Osteocyte (in vitro differentiated cells): Measurements from ENCODE around the gene CATSPERE. TPM values are rescaled to one million over a fixed set of nuclear protein-coding genes. Genes with fewer than 3 reads are reported as not detected.
"Not testable (repeated sequence)": the region's sequence is repeated elsewhere in the genome, so short reads cannot be mapped to it uniquely, and the experiment has no call there.

Source experiments
- DNase-seq: peaks from one replicate; pipeline ENCODE4 v3.0.0; 2021; ENCODE audit warnings: mixed read lengths; ENCODE audit not compliant: unreplicated experiment; ENCODE audit errors: extremely low spot score
- H3K27ac Mint-ChIP-seq: one replicate; pipeline ENCODE4 v1.8.0; 2021; ENCODE audit warnings: mild to moderate bottlenecking, mixed read lengths; ENCODE audit not compliant: unreplicated experiment
- H3K27me3 Mint-ChIP-seq: one replicate; pipeline ENCODE4 v1.8.0; 2021; ENCODE audit warnings: mixed read lengths; ENCODE audit not compliant: unreplicated experiment
- H3K36me3 Mint-ChIP-seq: one replicate; pipeline ENCODE4 v1.8.0; 2021; ENCODE audit warnings: mixed read lengths; ENCODE audit not compliant: unreplicated experiment
- H3K4me1 Mint-ChIP-seq: one replicate; pipeline ENCODE4 v1.8.0; 2021; ENCODE audit warnings: mixed read lengths; ENCODE audit not compliant: unreplicated experiment
- H3K4me3 Mint-ChIP-seq: one replicate; pipeline ENCODE4 v1.8.0; 2021; ENCODE audit warnings: mild to moderate bottlenecking, moderate library complexity, mixed read lengths; ENCODE audit not compliant: unreplicated experiment
- H3K9me3 Mint-ChIP-seq: one replicate; pipeline ENCODE4 v1.8.0; 2021; ENCODE audit warnings: mixed read lengths; ENCODE audit not compliant: unreplicated experiment
- CTCF ChIP-seq: fragments of 200-600 bp; sonication (generic); IDR thresholded peaks from 2 replicates; pipeline ENCODE4 v1.5.0; 2021; ENCODE audit warnings: antibody characterized with exemption, mild to moderate bottlenecking, moderate library complexity
- total RNA-seq: library from RNA; stranded (reverse); gene quantifications from 2 replicates; pipeline ENCODE4 v1.2.1, GENCODE V29; 2021

The CATSPERE gene
- total RNA-seq, 1 donor from 2014 or later: 1.2 TPM

GRCh38 chr1:244672946-244673682 is 212.0 kb downstream of the CATSPERE start:
- H3K9me3 Mint-ChIP-seq: no peaks in the 10 kb centered on the region
- no peaks in the 10 kb centered on the region for H3K27me3 Mint-ChIP-seq
- H3K4me1 Mint-ChIP-seq: peaks cover 57% of the 10 kb centered on the region
- no peak for DNase-seq
- H3K27ac Mint-ChIP-seq: peak overlapping the region; percentile 89
- TF ChIP-seq CTCF: no peak
- peak overlapping the region; percentile 57 for H3K4me3 Mint-ChIP-seq
- H3K36me3 Mint-ChIP-seq: peaks cover 9% of the 10 kb centered on the region

DNA sequence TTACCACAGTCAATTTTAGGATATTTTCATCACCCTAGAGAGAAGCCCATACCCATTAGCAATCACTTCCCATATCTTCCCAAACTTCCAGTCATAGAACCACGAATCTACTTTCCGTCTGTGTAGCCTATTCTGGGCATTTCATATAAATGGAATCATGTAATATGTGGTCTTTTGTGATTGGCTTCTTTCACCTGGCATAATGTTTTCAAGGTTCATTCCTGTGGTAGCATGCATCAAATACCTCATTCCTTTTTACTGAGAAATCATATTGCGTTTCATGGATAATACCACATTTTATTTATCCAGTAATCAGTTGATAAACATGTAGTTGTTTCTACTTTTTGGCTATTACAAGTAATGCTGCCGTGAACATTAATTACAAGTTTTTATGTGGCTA is 213.4 kb downstream of the CATSPERE start:
- H3K9me3 Mint-ChIP-seq: no peaks in the 10 kb centered on the region
- H3K4me1 Mint-ChIP-seq: peaks cover 62% of the 10 kb centered on the region
- peaks cover 9% of the 10 kb centered on the region for H3K36me3 Mint-ChIP-seq
- TF ChIP-seq CTCF: no peak
- no peaks in the 10 kb centered on the region for H3K27me3 Mint-ChIP-seq
- peak overlapping the region; percentile 36 for H3K4me3 Mint-ChIP-seq
- H3K27ac Mint-ChIP-seq: peak overlapping the region; percentile 89
- no peak for DNase-seq

DNA sequence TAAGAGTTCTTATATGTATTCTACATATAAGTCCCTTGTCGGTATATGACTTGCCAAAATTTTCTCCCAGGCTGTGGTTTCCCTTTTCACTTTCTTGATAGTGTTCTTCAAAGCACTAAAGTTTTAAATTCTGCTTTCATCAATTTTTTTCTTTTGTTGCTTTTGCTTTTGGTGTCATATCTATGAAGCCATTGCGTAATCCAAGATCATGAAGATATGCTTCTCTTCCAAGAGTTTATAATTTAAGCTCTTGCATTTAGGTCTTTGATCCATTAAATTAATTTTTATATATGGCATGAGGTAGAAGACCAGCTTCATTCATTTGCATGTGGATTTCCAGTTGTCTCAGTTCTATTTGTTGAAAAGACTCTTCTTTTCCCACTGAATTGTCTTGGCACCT is 214.1 kb downstream of the CATSPERE start:
- Mint-ChIP-seq H3K36me3 (peaks cover 11% of the 10 kb centered on the region), H3K9me3 (no peaks in the 10 kb centered on the region), H3K4me3 (no peak overlapping the region), H3K27me3 (no peaks in the 10 kb centered on the region), H3K4me1 (peaks cover 62% of the 10 kb centered on the region), H3K27ac (peak overlapping the region; percentile 57)
- TF ChIP-seq CTCF: no peak
- DNase-seq: no peak

GRCh38 chr1:244678697-244679096 is 217.6 kb downstream of the CATSPERE start:
- no peaks in the 10 kb centered on the region for H3K27me3 Mint-ChIP-seq
- DNase-seq: no peak
- H3K27ac Mint-ChIP-seq: no peak overlapping the region
- TF ChIP-seq CTCF: no peak
- no peak overlapping the region for H3K4me3 Mint-ChIP-seq
- no peaks in the 10 kb centered on the region for H3K9me3 Mint-ChIP-seq
- peaks cover 41% of the 10 kb centered on the region for H3K4me1 Mint-ChIP-seq
- peaks cover 23% of the 10 kb centered on the region for H3K36me3 Mint-ChIP-seq

GRCh38 chr1:244680667-244681066 is 219.6 kb downstream of the CATSPERE start:
- no peak overlapping the region for H3K4me3 Mint-ChIP-seq
- peaks cover 22% of the 10 kb centered on the region for H3K4me1 Mint-ChIP-seq
- TF ChIP-seq CTCF: no peak
- H3K27ac Mint-ChIP-seq: no peak overlapping the region
- H3K9me3 Mint-ChIP-seq: no peaks in the 10 kb centered on the region
- no peaks in the 10 kb centered on the region for H3K27me3 Mint-ChIP-seq
- peaks cover 22% of the 10 kb centered on the region for H3K36me3 Mint-ChIP-seq
- no peak for DNase-seq

DNA sequence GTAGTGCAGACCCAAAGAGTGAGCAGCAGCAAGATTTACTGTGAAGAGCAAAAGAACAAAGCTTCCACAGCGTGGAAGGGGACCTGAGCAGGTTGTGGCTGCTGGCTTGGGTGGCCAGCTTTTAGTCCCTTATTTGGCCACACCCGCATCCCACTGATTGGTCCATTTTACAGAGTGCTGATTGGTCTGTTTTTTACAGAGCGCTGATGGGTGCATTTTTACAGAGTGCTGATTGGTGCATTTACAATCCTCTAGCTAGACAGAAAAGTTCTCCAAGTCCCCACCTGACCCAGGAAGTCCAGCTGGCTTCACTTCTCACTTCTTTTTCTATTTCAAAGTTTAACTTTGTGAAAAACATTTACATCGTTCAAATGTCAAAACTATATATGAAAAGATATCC is 221.0 kb downstream of the CATSPERE start:
- H3K27ac Mint-ChIP-seq, H3K9me3 Mint-ChIP-seq, DNase-seq, H3K4me3 Mint-ChIP-seq, H3K27me3 Mint-ChIP-seq: not testable (repeated sequence)
- H3K4me1 Mint-ChIP-seq: peaks cover 21% of the 10 kb centered on the region
- peaks cover 19% of the 10 kb centered on the region for H3K36me3 Mint-ChIP-seq
